AG08396 (cell line): Measurements from ENCODE around the gene GADD45B.

Experiments
- DNase-seq: peaks from one replicate; pipeline ENCODE4 v3.0.0; 2012; ENCODE audit warnings: low spot score, mixed read lengths

Gene GADD45B

DNA sequence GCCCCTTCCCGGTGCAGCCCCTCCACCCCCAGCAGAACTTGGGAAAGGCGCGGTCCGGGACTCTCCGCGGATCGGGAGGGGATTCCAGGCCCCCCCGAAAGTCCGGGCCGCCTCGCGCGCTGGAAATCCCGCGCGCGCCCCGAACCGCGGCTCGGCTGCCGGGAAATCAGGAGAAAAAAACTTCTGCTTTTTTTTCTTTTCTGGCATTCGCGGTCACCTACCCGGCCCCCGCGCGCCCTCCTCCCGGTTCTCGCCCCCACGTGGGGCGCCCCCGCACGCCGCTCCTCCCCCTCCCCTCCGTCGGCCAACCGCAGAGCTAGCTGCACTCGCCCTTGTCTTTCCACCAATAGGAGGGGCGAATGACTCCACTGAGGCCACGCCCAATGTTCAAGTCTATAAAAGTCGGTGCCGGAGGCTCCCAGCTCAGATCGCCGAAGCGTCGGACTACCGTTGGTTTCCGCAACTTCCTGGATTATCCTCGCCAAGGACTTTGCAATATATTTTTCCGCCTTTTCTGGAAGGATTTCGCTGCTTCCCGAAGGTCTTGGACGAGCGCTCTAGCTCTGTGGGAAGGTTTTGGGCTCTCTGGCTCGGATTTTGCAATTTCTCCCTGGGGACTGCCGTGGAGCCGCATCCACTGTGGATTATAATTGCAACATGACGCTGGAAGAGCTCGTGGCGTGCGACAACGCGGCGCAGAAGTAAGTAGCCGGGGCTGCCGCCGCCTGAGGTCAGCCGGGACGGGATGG is at the start of gene GADD45B:
Gene GADD45B, plus strand, starts transcription at position 426 of the 749 bp plus-strand sequence. Its CDS starts 232 bp downstream, at position 658.
- DNase-seq = peak; percentile 100

GRCh38 chr19:2426611-2427428 is 49.1 kb upstream of the GADD45B start:
- peak; percentile 85 for DNase-seq

DNA sequence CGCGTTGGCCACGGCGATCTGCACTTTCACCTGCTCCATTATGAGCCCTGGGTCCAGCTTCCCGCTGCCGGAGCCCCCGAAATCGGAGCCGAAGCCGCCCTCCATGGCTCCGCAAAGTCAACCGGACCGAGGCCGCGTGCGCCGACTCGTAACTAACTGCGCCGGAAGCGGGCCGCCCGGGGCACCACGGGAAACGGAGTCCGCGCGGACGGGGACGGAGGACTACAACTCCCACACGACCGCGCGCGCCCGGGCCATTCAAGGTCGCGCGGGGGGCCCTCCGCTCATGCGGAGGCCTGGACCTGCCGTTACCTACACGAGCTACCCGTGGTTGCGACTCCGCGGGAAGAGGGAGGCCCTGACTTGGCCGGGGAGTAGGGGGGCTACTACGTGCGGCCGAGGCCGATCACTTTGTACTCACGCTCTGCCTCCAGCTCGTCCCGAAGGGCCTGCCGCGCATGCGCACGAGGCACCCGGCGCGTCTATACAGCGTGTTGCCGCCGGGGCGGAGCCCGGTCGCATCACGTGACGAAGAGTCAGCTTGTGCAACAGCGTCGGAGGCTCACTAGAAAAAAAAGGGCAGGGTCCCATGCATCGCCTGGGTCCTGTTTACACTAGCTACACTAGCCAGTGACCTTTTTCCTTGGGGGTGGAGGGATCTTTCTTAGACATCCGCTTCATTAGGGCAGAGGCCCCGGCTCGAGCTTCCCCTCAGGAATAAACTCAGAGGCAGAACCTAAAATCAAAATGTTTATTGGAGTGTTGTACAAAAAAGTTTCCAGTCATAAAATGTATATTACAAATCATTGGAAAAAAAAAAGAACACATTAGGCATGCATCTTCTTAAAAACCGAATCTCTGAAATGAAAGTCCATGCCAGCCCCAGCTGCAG is 48.3 kb upstream of the GADD45B start, which contains the start of gene TIMM13:
Gene TIMM13, minus strand, starts transcription at position 158 of the 892 bp plus-strand sequence. Its CDS starts 53 bp downstream, at position 105.
- DNase-seq = peak; percentile 99

- DNase-seq = peak; percentile 41
Observed at GRCh38 chr19:2428321-2428690, 47.6 kb upstream of the GADD45B start.

GRCh38 chr19:2428756-2429711 is 46.9 kb upstream of the GADD45B start:
- no peak for DNase-seq

DNA sequence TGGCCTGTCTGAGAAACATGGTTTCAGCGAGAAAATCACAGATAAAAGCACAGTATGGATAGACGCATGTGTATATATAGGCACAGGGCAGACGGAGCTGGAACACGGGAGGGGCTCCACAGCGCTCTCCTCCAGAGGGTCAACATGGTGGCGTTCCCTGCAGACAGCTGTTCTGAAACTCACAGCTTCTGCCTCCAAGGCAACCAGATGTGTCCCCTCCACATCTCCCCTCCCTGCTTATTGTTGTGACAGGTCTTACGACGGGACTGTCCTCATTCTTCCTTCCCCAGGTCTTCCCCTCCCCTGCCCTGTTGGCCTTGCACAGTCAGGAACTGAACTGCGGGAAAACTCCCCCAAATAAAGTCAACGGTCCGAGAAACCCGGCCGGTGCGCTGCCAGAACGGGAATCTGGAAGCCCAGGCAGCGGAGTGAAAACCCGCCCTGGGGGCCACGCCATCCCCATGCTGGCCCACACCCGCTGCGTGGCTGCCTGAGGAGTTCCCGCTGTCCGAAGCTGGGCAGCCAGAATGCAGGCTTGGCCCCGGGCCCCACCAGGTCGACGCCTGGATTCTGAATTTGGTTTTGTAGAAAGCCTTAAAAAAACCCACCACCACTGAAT is 45.9 kb upstream of the GADD45B start:
- no peak for DNase-seq

DNA sequence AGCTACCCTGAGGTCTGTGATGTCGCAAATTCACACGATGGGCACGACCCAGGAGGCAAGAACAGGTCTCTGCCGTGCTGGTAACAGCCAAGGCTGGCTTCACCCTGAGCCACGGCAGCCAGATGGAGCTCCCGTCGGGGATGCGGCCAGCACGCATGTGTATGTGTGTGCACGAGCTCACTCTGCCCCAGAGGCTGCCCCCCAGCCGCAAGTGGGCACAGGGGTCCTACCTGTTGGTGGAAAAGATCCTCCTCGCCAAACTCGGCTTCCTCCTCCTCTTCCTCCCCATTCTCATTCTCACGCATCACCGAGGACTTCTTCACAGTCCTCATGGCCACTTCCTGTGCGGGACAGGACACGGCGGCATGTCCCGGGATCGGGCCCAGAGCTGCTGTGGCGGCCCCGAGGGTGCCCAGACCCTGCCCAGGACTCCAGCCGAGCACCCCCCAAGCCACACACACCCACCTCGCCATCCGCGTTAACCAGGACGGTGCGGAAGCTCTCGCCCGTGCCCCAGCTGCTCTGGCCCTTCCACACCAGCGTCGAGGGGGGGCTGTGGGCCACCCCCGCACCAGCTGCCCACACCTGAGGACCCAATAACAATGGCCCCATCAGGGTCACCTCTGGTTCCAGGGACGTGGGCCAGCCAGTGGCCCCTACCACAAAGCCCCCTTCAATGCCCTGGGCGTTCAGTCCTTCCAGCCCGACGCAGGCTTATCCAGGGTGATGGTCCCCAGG is 44.4 kb upstream of the GADD45B start:
- no peak for DNase-seq

DNA sequence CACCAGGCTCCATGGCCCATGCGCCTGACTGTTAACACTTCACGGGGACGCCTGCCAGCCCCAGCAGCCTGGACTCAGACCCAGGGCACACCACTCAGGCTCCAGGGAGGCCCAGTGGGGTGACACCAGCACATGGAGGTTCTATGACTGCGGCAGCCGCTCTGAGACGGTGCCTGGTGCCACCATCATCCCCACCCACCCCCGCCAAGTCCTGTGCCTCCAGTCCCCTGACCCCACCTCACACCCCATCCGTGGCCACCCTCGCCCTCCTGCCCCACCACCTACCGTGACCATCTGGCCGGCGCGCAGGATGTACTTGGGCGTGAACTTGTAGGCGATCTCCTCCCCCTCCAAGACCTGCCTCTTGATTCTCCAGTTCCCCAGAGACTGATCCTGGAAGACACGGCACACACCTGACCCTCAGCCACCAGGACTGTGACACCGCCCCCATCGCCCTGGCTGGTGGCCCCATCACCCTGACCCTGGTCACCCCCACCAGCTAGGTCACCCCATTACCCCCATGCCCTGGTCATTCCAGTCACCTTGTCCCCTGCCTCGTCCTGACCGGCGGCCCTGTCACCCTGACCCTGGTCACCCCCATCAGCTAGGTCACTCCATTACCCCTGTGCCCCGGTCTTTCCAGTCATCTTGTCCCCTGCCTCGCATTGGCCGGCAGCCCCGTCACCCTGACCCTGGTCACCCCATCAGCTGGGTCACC is 43.6 kb upstream of the GADD45B start:
- DNase-seq = no peak

GRCh38 chr19:2433854-2434253 is 42.1 kb upstream of the GADD45B start:
- no peak for DNase-seq

DNA sequence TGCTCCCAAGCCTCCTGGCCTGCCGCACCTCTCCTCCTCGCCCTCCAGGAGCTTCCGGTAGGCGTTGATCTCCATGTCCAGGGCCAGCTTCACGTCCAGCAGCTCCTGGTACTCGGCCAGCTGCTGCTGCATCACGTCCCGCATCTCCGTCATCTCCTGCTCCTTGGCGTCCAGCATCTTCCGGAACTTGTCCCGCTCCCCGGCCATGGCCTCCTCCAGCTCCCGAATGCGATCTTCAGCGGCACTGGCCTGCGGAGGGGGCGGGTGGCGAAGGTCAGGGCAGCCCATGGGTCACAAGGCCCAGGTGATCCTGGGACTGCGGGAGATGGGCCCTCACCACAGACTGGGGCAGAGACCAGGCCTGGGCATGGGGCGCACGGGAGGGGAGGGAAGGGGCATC is 41.7 kb upstream of the GADD45B start:
- DNase-seq = no peak

GRCh38 chr19:2434721-2435265 is 41.1 kb upstream of the GADD45B start:
- no peak for DNase-seq

DNA sequence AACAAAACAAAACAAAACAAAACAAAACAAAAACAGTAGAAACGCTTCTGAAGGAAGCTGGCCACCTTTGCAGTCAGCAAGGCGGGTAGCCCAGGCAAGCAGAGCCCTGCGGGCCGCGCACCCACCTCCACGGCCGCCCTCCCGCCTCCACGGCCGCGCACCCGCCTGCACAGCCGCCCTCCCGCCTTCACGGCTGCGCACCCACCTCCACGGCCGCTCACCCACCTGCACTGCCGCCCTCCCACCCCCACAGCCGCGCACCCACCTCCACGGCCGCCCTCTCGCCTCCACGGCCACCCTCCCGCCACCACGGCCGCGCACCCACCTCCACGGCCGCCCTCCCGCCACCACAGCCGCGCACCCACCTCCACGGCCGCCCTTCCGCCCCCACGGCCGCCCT is 39.5 kb upstream of the GADD45B start:
- DNase-seq = no peak

DNA sequence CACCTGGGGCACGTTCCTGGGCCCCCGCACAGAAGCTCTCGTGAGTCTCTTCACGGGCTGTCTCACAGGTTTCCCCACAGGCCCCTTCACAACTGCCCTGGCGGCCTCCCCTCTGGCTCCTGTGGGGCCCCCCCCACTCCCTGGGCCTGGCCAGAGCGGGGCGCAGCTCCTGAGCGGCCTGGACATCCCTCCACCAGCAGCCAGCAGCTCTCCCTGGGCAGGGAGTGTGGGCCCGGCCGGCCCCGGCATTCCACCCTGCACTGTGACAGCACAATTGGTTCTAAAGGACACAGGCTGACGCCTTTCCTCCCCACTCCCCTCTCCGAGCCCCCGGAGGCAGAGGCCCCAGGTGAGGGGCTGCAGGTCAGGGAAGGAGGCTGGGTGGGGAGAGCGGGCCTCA is 39.0 kb upstream of the GADD45B start:
- DNase-seq = no peak

GRCh38 chr19:2438178-2438577 is 37.7 kb upstream of the GADD45B start:
- DNase-seq = no peak

DNA sequence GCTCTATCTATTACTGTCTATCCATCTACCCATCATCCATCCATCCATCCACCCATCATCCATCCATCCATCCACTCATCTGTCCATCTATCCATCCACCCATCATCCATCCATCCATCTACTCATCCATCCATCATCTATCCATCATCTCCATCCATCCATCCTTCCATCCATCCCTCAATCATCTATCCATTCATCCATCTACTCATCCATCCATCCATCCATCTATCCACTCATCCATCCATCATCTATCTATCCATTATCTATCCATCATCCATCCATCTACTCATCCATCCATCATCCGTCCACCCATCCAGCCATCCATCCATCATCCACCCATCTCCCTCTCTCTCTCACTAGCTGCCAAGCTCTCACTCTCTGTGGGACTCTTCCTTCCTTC is 35.4 kb upstream of the GADD45B start:
- no peak for DNase-seq

DNA sequence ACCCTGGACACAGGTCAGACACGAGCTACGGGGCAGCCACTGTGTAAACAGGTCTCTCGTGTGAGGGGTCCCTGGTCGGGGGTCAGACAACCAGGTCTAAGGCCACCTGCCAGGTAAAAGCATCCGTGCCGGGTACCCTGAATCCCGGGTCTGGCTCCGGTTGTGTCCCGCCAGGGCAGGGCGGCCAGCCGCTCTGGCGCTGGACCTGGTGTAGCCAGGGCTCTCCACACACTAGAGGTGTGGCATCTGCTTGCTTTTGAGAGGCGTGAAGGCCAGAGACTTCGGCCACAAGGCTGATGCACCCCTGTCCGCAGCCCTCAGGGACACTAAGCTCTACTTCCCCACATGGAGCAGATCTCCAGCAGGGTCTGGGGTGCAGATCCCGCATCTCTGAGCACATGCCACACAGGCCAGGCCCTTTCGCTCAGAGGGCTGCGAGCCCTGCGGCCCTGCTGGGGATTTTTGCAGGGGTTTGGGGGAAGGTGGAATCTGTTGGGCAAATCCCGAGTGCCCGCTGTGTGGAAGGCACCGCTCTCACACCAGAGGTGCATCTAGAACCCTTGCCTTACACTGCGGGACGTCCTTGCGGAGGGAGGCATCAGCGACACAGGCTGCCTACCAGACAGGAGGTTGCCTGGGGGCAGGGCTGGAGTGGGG is 34.7 kb upstream of the GADD45B start:
- no peak for DNase-seq

DNA sequence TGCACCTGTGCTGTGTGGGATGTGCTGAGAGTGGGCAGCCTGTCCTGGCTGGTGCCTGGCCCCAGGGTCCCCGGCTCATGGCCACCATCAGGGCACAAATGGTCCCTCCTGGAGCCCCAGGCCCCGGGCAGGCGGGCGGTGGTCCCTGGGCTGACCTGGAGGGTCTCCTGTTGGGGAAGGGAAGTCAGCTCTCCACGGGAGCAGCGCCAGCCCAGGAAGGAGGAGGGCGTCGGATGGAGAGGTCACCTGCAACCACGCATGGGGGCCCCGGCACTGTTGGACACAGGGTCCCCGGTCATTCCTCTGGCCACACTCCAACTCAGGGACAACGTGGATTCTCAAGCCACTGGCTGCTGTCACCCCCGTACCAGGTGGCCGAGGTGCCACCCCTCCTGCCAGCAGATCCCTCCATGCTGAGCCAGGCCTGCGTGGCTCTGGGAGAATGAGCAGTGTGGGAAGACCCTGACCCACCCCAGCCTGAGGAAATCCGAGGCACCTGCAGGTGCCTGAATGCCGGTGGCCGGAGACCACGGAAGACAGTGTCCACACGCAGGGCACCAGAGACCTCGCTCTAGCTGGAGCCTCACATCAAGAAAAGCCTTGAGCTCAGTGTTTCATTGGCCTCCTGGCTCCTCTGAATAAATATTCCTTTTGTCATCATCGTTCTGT is 32.7 kb upstream of the GADD45B start:
- no peak for DNase-seq

DNA sequence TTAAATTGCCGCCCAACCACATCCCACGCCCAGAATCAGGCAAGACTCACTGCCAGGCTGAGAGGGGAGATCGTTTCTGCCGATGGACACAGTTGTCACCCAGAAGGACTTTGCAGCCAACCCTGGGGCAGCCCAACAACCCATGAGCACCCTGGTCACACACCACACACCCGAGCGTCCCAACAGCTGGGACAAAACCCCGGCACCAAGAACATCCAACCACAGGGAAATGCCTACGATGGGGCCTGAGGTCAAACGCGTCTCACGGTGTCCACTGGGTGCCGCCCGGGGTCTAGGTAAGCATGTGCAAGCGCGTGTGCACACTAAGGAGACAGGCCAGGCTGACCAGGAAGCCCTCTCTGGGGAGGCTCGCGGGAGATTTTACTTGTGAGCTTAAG is 32.1 kb upstream of the GADD45B start:
- no peak for DNase-seq
